Measurements from ENCODE around the gene IL34. TPM values are rescaled to one million over a fixed set of nuclear protein-coding genes. Genes with fewer than 3 reads are reported as not detected.

IL34 gene
- total RNA-seq (2022; extraction: Qiagen RNA extraction): 0.26 to 0.72 TPM (median 0.38 TPM) in 5 replicates

GRCh38 chr16:70646260-70647241, at the start of gene IL34:
IL34 (plus strand) TSS chr16:70646559; CDS start chr16:70646948, 389 bp downstream.

GRCh38 chr16:70685938-70686375, 39.6 kb downstream of the IL34 start, which contains the start of gene MTSS2:
MTSS2 (minus strand) TSS chr16:70686053; CDS start chr16:70685791, 262 bp downstream.

Other genes with a start within 250 kb of the IL34 start
- 16.2 to 22.9 TPM (median 21.7 TPM) in 5 replicates for gene ST3GAL2, start 207.5 kb upstream of the IL34 start, total RNA-seq (2022; extraction: Qiagen RNA extraction)
- 5.0 to 5.6 TPM (median 5.1 TPM) in 5 replicates for gene FCSK, start 192.0 kb upstream of the IL34 start, total RNA-seq (2022; extraction: Qiagen RNA extraction)
- 29.6 to 32.4 TPM (median 30.3 TPM) in 5 replicates for gene COG4, start 123.0 kb upstream of the IL34 start, total RNA-seq (2022; extraction: Qiagen RNA extraction)
- gene SF3B3, start 122.7 kb upstream of the IL34 start, total RNA-seq (2022; extraction: Qiagen RNA extraction): 131 to 205 TPM (median 189 TPM) in 5 replicates
- 83.7 to 101 TPM (median 92.9 TPM) in 5 replicates for gene MTSS2, start 39.5 kb downstream of the IL34 start, total RNA-seq (2022; extraction: Qiagen RNA extraction)
- gene VAC14, start 154.6 kb downstream of the IL34 start, total RNA-seq (2022; extraction: Qiagen RNA extraction): 30.9 to 34.7 TPM (median 33.5 TPM) in 5 replicates